NT2/D1 (cell line): ENCODE data around the gene STOX2.

Source experiments
- DNase-seq: peaks from one replicate; pipeline ENCODE4 v3.0.0-alpha.2; 2011; ENCODE audit warnings: low read depth, low spot score
- H3K27me3 ChIP-seq: 2 replicates; pipeline ENCODE4 v1.6.0; 2011; ENCODE audit warnings: mild to moderate bottlenecking; ENCODE audit not compliant: insufficient read length, insufficient read depth
- H3K36me3 ChIP-seq: 2 replicates; pipeline ENCODE4 v1.6.1; 2011; ENCODE audit warnings: mild to moderate bottlenecking, low read length, mixed read lengths; ENCODE audit not compliant: insufficient read depth, insufficient read length
- H3K4me1 ChIP-seq: 2 replicates; pipeline ENCODE4 v1.5.1; 2011; ENCODE audit not compliant: insufficient read depth, insufficient read length
- H3K4me3 ChIP-seq: 2 replicates; pipeline ENCODE4 v1.5.1; 2011; ENCODE audit warnings: low read depth; ENCODE audit not compliant: insufficient read length
- H3K9ac ChIP-seq: 2 replicates; pipeline ENCODE4 v1.6.0; 2011; ENCODE audit warnings: low read depth; ENCODE audit not compliant: insufficient read length
- H3K9me3 ChIP-seq: 2 replicates; pipeline ENCODE4 v1.5.1; 2011; ENCODE audit warnings: mild to moderate bottlenecking, low read length; ENCODE audit not compliant: insufficient read depth
- SUZ12 ChIP-seq: IDR thresholded peaks from 2 replicates; pipeline ENCODE4 v1.6.1; 2011; ENCODE audit not compliant: insufficient read length, insufficient read depth; ENCODE audit errors: extremely low read depth
- YY1 ChIP-seq: IDR thresholded peaks from 2 replicates; pipeline ENCODE4 v1.6.1; 2011; ENCODE audit not compliant: insufficient read length, insufficient read depth
- ZNF274 ChIP-seq: IDR thresholded peaks from 2 replicates; pipeline ENCODE4 v1.6.1; 2011; ENCODE audit warnings: mild to moderate bottlenecking, low read depth, low read length

The STOX2 gene

DNA sequence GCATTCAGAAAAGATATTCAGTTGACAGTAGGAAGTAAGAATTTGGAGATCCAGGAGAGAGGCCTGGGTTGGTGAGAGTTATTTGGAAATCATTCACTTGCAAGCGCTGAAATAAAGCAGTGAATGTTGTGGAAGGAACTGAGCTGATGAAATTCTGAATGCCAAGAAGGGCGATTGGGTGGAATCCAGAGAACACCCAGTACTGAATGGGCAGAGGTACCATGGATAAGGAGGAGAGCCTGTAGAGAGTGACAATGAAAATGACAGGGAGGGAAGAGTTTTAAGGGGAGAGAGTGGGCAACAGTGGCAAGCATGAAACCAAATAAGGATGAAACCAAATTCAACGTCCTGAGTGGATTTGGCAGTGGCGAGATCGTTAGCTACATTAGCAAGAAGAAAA, 6.7 kb upstream of the STOX2 start:
- no peak for TF ChIP-seq ZNF274
- TF ChIP-seq YY1: no peak
- TF ChIP-seq SUZ12: no peak
- no peak overlapping the region for H3K4me3 ChIP-seq
- peaks cover 18% of the 10 kb centered on the region for H3K9me3 ChIP-seq
- H3K27me3 ChIP-seq: peaks cover 5% of the 10 kb centered on the region
- H3K4me1 ChIP-seq: no peaks in the 10 kb centered on the region
- no peak for DNase-seq
- no peaks in the 10 kb centered on the region for H3K36me3 ChIP-seq
- no peak overlapping the region for H3K9ac ChIP-seq

DNA sequence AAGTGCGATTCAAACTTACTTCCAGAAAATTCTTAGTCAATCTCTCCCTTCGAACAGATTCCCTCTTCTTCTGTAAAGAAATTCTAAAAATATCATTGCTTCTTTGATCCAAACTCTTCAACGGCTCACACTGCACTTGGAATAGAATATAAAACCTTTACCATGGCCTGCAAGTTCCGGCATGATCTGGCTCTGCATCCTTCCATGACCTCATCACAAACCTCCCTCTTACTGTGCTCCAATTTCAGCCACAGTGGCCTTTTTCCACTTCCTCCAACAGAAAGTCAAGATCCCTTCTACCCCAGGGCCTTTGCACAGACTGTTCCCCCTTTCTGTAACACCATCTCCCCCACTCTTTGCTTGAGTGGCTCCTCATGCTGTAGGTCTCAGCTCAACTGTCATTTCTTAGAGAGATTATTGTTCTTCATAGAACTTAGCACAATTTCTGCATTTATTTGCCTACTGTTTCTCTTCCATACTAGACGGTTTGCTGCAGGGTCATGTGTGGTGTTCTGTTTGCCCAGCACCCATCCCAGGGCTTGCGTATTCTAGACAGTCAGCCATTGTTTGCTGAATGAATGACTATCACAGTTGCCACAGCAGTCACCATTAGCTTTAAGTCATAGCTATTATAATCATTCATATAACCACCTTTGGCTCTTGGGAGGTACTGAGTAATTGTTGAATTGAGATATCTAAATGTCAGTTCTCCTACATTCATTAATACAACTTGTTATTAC, 1.9 kb upstream of the STOX2 start:
- DNase-seq: no peak

DNA sequence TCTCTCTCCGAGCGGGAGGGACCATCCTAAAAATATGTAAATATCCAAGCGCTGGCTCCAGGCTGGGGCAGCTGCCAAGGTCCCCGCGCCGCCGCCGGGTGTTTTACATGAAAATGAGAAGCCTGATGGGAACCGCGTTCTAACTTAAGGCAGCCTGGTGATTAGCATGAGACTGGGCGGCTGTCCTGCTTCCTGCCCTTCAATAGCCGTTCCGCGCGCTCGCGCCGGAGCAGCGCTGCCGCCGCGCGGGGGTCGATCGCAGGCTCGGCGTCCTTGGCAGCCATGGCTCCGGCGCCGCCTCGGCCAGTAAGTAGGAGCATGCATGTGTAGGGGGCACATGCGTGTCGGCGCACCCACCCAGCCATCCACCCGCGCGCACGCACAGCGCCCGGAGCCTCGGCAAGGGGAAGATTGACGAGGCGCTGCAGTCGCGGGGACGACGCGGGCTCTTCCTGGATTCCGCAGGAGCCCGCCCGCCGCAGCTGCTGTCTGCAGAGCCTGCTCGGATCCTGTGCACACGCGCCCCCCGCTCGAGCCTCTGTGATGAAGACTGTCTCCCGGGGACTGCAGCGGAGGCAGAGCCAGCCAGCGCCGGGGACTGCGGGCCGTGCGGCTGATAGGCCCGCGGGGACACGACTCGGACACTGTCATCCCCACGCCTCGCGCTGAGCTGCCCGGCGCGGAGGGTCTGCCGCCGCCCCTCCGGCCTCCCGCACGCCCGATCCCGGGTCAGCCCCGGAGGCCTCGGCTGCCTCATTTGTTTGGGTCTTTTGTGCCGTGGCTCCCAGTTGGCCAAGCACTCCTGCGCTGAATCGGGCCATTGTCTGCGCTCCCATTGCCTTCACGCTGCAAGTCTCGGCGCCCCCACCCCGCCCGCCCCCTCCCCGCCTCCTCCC, 734 bp downstream of the STOX2 start:
- Histone ChIP-seq H3K4me3 (peak overlapping the region; percentile 59), H3K9me3 (peaks cover 16% of the 10 kb centered on the region; the same call in 1 of the 2 replicates), H3K9ac (peak overlapping the region; percentile 83), H3K4me1 (no peaks in the 10 kb centered on the region), H3K36me3 (no peaks in the 10 kb centered on the region), H3K27me3 (peaks cover 20% of the 10 kb centered on the region)
- DNase-seq: peak; percentile 90
- TF ChIP-seq YY1: no peak
- no peak for TF ChIP-seq ZNF274
- no peak for TF ChIP-seq SUZ12

More for the DNA sequence above, 1.9 kb upstream of the STOX2 start:
- H3K9ac ChIP-seq: no peak overlapping the region
- no peaks in the 10 kb centered on the region for H3K36me3 ChIP-seq
- TF ChIP-seq YY1 (no peak), SUZ12 (no peak), ZNF274 (no peak)
- H3K4me1 ChIP-seq: no peaks in the 10 kb centered on the region
- H3K9me3 ChIP-seq: peaks cover 18% of the 10 kb centered on the region
- peaks cover 20% of the 10 kb centered on the region for H3K27me3 ChIP-seq
- H3K4me3 ChIP-seq: no peak overlapping the region

DNA sequence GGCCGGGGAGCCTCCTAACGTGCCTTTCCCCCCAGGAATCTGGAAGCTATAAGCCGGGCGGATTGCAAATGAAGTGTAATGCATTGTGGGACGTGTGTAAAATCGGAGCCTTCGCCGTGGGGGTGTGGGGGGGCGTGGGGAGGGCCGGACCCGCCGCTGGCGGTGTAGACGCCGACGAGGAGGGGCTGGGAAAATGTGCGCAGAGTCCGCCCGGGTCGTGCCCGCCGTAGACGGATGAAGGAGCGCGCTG, 1.3 kb downstream of the STOX2 start:
- Histone ChIP-seq H3K9me3 (peaks cover 16% of the 10 kb centered on the region; the same call in 1 of the 2 replicates), H3K36me3 (no peaks in the 10 kb centered on the region), H3K27me3 (peaks cover 20% of the 10 kb centered on the region), H3K4me1 (no peaks in the 10 kb centered on the region), H3K4me3 (peak overlapping the region; percentile 73), H3K9ac (peak overlapping the region; percentile 83)
- DNase-seq: no peak
- TF ChIP-seq ZNF274: no peak
- TF ChIP-seq SUZ12: no peak
- no peak for TF ChIP-seq YY1

DNA sequence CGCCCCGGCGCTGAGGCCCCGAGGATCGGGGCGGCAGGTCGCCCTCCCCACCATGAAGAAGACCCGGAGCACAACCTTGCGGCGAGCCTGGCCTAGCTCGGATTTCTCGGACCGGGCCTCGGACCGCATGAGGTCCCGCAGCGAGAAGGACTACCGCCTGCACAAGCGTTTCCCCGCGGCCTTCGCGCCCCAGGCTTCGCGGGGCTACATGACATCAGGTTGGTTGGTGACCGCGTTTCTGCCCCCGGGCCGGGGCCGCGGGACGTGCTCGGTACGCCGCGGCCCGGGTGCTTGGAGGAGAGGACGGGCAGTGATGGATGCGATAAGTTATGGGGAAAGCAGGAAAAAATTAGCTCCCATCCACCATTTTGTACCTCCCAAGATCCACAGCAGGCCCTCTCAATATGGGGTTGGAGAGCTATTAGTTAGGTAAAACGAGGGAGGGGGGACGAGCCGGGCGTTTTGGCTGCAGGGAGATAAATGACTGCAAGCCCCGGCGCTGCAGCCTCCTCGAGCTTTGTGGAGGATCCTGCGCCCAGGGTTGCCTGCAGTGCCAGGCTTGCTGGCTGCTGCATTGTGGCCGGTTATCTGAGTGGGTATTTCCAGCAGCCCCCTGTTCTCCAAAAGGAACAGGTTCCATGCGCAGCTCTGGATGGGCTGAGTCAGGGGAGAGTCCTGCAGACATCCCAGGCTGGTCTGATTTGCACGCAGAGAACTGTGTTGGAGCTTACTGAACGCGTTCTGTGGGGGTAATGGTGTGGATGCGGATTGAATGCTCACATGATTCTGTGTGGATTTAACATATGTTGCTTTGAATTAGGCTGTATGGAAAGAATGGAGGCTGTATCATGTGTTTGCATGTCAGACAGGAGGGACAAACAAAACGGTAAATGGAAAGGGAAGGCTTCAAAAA, 1.9 kb downstream of the STOX2 start:
- no peak for TF ChIP-seq SUZ12
- no peak for TF ChIP-seq YY1
- TF ChIP-seq ZNF274: no peak
- Histone ChIP-seq H3K27me3 (peaks cover 20% of the 10 kb centered on the region), H3K4me3 (peak overlapping the region; percentile 73), H3K9me3 (peaks cover 16% of the 10 kb centered on the region; the same call in 1 of the 2 replicates), H3K4me1 (no peaks in the 10 kb centered on the region), H3K9ac (peak overlapping the region; percentile 72), H3K36me3 (no peaks in the 10 kb centered on the region)
- DNase-seq: no peak

DNA sequence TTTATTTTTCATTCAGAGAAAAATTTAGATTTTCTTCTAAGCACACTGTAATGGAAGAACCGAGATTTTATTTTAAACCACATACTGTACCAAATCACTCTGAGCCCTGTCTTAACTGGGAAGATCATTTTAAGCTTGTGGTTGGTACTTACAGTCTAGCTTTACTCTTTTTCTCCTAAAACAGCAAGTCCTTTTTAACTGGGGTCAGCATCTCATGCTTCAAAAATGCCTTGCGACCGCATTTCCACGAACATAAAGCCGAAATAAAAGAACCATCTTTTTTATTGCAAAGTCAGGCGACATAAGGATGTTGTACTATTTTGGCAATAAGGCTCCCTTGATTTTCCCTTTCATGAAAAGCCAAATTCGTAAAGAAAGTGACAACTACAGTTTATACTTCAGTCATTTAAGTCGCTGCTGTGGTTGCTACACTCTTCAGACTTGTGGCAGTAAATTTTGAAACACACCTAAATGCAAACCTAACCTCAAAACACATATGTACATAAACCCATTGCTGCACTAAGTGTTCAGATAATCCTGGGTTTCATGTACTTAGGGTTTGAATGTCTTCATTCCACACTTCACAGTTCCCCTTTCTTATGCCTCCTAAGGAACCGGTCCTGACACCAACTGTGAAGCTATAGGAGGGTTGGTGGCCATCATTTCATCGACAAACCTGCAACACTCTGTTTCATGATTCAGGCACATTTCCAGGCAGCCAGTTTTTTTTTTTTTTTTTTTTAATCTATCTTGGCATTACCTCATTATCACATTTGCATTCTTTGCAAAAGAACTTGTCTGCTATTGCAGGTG, 3.0 kb downstream of the STOX2 start:
- Histone ChIP-seq H3K36me3 (no peaks in the 10 kb centered on the region), H3K27me3 (peaks cover 19% of the 10 kb centered on the region), H3K9ac (peak overlapping the region; percentile 72), H3K9me3 (peaks cover 11% of the 10 kb centered on the region; the same call in 1 of the 2 replicates), H3K4me1 (no peaks in the 10 kb centered on the region), H3K4me3 (peak overlapping the region; percentile 73)
- TF ChIP-seq YY1: no peak
- no peak for TF ChIP-seq ZNF274
- no peak for TF ChIP-seq SUZ12
- DNase-seq: no peak

DNA sequence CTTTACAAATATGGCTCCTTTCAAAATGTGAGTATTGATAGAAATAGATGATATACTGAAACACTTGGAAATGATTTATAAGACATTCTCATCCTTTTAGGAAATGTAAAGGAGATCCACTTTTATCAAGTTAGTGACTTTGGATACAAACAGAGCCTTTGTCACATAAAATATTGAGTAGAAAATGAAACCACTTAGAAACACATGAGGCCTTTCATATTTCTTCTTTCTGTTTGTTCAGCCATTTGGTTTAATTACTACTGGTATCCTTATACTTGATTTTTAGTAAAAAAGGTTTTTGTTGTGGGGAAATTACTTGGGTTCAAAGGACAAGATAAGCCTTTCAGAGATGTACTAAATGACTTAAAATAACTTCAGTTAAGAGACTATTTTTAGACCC, 4.1 kb downstream of the STOX2 start:
- no peak overlapping the region for H3K9ac ChIP-seq
- no peak for DNase-seq
- peaks cover 7% of the 10 kb centered on the region; the same call in 1 of the 2 replicates for H3K9me3 ChIP-seq
- H3K4me1 ChIP-seq: no peaks in the 10 kb centered on the region
- H3K27me3 ChIP-seq: peaks cover 14% of the 10 kb centered on the region
- H3K36me3 ChIP-seq: no peaks in the 10 kb centered on the region
- TF ChIP-seq SUZ12 (no peak), ZNF274 (no peak)
- H3K4me3 ChIP-seq: no peak overlapping the region
